GM18519 (cell line): ENCODE measurements around the gene TBC1D22B.
A peak's percentile ranks its signal among the peaks of the same experiment; 100 is the strongest.

ENCODE experiments used
- ATAC-seq: cut with Tn5 transposase; IDR thresholded peaks from one replicate; pipeline ENCODE4 v1.9.1; 2021; ENCODE audit warnings: mild to moderate bottlenecking, moderate library complexity; ENCODE audit not compliant: unreplicated experiment, low FRiP score

The TBC1D22B gene, protein sequence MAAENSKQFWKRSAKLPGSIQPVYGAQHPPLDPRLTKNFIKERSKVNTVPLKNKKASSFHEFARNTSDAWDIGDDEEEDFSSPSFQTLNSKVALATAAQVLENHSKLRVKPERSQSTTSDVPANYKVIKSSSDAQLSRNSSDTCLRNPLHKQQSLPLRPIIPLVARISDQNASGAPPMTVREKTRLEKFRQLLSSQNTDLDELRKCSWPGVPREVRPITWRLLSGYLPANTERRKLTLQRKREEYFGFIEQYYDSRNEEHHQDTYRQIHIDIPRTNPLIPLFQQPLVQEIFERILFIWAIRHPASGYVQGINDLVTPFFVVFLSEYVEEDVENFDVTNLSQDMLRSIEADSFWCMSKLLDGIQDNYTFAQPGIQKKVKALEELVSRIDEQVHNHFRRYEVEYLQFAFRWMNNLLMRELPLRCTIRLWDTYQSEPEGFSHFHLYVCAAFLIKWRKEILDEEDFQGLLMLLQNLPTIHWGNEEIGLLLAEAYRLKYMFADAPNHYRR

DNA sequence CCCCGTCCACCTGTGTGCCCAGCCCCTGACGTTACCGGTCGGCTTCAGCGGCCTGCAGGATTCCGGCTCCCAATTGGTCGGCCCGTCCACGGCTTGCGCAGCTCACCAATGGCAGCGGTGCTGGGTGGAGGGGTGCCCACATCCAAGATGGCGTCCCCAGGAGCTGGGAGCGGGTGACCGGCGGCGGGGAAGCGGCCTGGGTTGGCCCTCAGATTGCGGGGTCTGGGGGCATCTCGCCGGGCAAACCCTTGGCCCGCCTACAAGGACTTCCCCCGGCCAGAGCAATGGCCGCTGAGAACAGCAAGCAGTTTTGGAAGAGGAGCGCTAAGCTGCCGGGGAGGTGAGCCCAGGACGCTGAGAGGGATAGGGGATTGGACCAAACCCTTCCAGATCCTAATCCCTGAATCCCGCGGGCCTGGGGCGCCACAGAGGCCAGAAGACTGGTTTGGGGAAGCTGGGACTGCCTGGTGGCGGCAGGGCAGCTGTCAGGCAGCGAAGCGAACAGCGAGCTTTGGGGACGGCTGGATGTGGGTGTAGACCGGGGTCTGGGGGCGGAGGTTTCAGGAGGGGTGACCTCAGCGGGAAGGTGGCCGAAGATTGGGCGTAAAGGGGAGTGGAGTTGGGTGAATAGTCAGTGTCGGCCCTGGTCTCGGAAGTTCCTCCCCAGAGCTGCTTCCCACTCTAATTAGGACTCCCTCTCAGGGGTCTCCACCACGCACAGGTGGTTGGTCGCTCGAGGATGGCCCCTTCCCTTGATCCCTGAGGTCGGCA is at the start of gene TBC1D22B, which contains the start of gene TMEM217:
TSS of gene TBC1D22B (plus strand) at position 139 of the 771 bp plus-strand sequence. CDS start at position 285, 146 bp downstream.
TSS of gene TMEM217 (minus strand) at position 511 of the 771 bp plus-strand sequence. CDS start 39,114 bp downstream, outside the sequence.
- ATAC-seq: peak; percentile 86

- no peak for ATAC-seq
Observed at GRCh38 chr6:37207903-37208456, 49.6 kb upstream of the TBC1D22B start.

DNA sequence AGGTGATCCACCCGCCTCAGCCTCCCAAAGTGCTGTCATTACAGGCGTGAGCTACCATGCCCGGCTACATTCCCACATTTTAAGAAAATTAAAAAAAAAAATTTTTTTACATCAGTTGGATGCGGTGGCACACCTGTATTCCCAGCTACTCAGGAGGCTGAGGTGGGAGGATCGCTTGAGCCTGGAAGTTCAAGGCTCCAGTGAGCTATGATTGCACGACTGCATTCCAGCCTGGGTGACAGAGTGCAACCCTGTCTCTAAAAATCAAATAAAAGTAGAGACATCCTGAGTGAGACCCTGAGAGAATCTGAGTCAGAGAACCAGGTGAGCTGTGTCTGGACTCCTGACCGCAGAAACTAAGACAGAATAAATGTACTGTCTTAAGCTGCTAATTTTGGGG is 48.8 kb upstream of the TBC1D22B start:
- no peak for ATAC-seq

DNA sequence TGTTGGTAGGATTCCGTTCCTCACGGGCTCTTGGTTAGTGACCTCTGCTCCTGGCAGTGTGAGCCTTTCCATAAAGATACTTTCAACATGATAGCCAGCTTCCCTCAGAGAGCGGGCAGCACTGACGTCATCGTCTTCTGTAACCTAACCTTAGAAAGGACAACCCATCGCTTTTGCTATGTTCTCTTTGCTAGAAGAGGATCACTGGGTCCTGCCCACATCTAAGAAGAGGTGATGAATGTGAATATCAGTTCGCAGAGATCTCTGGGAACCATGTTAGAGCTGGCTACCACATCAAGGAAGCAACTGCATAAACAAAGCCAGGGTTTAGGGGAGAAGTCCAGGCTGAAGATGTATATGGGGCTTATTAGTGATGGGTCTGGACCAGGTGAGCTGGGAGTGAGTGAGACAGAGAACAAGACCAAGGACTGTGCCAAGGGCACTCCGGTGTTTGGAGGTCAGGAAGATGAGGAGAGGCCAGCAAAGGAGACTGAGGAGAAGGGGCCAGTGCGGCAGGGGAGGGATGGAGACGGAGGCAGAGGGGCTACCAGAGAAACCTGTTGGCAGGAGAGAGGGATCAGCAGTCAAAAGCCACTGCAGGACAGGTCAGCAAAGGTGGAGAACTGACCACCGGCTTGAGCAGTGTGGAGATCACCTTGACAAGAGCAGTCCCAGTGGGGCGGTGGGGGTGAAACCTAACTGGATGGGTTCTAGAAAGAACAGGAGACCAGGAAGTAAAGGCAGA is 47.9 kb upstream of the TBC1D22B start:
- no peak for ATAC-seq

- ATAC-seq: no peak
Observed at GRCh38 chr6:37210313-37210968, 47.1 kb upstream of the TBC1D22B start.

GRCh38 chr6:37212268-37212667 is 45.3 kb upstream of the TBC1D22B start:
- no peak for ATAC-seq

DNA sequence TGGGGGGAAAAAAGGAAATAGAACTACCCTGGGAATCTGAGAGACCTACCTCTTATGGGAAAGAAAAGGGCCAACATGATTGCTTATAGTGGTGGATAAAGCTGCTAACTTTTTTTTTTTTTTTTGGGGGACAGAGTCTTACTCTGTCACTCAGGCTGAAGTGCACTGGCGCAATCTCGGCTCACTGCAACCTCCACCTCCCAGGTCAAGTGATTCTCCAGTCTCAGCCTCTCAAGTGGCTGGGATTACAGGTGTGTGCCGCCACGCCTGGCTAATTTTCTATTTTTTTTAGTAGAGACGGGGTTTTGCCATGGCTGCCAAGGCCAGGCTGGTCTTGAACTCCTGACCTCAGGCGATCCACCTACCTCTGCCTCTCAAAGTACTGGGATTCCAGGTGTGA is 39.5 kb upstream of the TBC1D22B start:
- no peak for ATAC-seq

- ATAC-seq: no peak
Observed at GRCh38 chr6:37218511-37218910, 39.1 kb upstream of the TBC1D22B start.

DNA sequence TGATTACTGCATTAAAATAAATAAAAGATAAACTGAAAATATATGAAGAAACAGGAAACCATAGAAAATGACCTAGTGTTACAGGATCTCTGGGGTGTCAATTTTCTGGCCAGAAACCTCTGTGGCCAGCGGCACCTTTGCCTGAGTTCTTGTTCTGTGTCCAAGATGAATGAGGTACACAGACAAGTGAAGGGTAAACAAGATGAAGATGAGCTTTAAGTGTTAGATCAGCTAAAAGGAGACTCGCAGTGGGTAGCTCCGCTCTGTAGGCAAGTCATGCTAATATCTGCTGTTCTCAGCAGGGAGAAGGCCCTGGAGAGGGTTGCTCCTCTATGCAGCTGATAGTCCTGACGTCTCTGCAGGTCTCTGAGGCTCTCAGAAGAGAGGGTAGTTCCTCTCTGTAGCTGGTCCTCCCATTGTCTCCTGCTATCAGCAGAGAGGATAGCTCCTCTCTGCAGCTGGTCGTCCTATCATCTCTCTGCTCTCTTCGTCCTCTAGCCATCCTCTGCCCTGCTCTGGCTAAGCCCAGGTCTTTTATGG is 35.9 kb upstream of the TBC1D22B start:
- no peak for ATAC-seq

GRCh38 chr6:37222125-37222967 is 35.2 kb upstream of the TBC1D22B start:
- peak; percentile 67 for ATAC-seq

DNA sequence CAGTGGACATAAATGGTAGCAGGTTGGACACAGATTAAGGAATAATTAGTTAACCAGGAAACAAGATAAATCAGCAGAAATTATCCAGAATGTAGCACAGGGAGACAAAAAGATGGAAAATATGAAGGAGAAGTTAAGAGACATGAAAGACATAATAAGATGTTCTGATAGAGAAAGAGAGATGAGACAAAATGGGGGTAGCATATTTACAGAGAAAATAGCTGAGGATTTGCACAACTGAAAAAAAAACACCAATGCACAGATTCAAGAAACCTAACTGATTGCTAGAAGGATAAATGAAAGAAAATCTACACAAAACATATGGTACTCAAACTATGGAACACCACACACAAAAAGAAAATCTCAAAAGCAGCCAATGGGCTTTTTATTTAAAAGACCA is 34.6 kb upstream of the TBC1D22B start:
- ATAC-seq: no peak

DNA sequence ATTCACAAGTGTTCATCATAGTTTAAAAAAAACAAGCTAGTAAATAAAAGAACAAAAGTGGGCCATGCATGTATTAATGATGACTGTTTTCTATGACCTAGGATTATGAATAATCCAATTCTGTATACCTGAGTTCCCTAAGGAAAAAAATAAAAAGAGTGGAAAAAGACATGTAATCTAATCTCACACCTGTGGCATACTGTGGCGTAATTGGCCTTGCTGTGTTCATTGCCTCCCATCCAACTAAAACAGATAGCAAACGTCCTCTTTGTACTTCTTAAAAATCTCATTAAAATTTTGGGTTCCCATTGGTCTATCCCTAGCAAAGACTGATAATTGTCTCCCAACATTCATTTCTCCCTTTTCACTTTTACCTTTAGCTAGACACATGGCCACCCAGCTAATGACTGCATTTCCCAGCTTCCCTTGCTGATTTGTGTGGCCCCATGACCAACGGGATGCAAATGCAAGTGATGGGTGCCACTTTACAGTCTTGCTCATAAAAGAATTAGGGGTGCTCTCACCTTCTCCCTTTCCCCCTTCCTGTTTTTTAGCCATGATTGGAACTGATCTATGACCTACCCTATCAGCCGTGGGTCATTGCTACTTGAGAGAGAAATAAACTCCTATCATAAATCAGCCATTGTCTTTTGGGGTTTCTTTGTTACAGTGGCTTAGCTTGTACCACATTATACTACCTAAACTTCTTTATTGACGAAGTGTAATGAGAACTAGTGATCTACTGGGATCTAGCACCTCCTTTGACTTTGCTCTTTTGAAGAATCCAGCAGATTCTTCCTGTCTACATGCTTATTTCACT is 32.0 kb upstream of the TBC1D22B start:
- ATAC-seq: no peak

DNA sequence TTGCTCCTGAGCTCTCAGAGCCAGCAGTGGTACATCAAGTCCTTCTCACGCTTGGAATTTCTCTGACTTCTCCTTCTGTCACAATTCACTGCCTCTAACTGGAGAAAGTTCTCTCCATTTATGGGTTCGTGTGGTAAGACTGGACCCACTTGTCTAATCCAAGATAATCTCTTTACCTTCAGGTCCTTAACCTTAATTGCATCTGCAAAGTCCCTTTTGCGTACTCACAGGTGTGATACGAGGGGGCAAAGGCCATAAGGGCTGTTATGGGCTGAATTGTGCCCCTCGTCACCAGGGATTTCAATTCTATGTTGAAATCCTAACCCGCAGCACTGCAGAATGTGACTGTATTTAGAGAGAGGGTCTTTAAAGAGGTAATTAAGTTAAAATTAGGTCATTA is 27.5 kb upstream of the TBC1D22B start:
- ATAC-seq: no peak

DNA sequence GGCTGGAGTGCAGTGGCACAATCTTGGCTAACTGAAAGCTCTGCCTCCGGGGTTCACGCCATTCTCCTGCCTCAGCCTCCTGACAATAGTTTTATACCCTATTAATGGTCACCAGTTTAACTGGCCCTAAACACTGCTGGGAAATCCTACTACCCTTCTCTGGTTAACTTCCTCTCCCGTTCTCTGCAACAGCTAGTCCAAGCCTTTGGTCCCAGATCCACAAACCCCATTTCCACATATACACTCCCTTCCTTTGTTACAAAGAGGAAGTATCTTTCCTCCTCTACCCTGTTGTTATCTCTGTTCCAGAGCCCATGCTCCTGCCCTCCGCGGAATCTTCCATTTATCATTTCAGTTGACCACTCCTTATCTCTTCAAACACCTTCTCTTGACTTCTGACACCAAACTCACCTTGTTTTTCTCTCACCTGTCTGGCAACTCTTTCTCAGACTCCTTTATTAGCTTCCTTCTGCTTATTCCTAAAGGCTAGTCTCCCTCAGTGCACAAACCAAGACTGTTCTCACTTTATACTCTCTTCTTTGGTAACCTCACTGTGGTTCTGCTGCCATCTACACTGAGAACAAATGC is 25.0 kb upstream of the TBC1D22B start:
- no peak for ATAC-seq

DNA sequence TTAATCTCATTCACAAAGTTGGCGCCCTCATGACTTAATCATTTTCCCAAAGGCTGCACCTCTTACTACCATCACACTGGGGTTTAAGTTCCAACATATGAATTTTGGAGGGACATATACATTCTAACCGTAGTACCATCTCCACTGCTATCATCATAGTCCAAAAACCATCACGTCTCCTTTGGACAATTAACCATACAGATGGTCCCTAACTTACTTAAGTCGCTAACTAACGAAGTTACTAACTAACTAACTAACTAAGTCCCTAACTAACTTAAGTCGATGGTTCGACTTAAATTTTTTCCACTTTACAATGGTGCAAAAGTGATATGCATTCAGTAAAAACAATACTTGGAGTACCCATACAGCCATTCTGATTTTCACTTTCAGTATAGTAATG is 24.0 kb upstream of the TBC1D22B start:
- no peak for ATAC-seq

DNA sequence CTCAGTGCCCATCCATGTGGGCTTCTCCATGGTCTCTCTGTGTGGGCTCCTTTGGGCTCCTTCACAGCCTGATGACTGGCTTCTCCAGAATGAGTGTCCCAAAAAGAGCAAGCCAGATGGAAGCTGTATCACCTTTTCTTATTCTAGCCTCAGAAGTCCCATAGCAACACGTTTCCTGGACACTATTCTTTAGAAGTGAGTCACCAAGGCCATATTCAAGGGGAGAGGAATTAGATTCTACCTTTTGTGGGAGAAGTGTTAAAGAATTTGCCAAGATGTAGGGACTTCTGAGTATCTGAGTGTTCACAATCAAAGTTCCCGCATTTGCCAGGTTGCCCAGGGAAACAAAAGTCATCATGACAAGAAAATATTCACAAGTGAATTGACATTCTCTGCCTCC is 20.7 kb upstream of the TBC1D22B start:
- no peak for ATAC-seq

- ATAC-seq: no peak
Observed at GRCh38 chr6:37237789-37238188, 19.8 kb upstream of the TBC1D22B start.

DNA sequence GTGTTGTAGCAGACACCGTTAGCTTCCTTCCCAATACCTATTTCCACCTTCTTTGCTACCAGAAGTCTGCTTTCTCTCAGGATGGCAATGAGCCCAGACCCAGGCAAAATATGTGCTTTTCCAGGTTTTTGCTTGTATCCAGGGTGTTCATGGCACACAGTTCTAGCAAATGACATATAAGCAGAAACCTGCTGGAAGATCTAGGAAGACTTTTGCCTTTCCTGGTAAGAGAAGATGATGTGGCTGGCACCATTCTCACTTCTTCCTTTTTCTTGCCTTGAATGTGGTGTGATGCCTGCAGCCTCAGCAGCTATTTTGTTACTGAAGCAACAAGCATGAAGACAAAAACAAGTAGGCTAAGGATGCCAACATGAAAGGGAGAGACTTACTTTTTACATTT is 19.2 kb upstream of the TBC1D22B start:
- ATAC-seq: no peak
